ENCODE data around the gene IFI16.

Gene IFI16

DNA sequence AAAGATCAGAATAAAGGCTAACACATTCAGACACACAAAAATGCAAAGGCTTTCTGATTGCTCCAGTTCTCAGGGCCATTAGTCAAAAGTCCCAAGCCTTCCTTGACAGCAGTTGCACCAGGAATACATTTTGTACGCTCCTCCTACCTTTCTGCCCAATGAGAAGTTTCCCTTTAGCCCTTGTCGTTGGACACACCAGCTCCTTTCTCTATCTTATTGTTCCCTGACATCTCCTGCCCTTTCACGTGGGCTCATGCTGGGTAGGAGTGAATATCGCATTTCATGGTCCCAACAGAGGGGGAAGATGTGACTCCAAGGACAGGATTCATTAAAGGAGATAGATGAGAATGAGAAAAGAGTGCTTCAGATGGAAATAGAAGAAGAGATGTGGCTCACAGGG lies 33.5 kb upstream of the IFI16 start:
- peaks cover 13% of the 10 kb centered on the region for H3K9me3 Mint-ChIP-seq
- no peak overlapping the region for H3K4me3 Mint-ChIP-seq
- H3K36me3 Mint-ChIP-seq (ENCODE audit: low read depth), result peaks cover 6% of the 10 kb centered on the region
- peaks cover 10% of the 10 kb centered on the region for H3K27me3 Mint-ChIP-seq (ENCODE audit: low read depth, poor library complexity)
- DNase-seq, result no peak
- peaks cover 12% of the 10 kb centered on the region for H3K4me1 Mint-ChIP-seq
- TF ChIP-seq, protein P1, sequence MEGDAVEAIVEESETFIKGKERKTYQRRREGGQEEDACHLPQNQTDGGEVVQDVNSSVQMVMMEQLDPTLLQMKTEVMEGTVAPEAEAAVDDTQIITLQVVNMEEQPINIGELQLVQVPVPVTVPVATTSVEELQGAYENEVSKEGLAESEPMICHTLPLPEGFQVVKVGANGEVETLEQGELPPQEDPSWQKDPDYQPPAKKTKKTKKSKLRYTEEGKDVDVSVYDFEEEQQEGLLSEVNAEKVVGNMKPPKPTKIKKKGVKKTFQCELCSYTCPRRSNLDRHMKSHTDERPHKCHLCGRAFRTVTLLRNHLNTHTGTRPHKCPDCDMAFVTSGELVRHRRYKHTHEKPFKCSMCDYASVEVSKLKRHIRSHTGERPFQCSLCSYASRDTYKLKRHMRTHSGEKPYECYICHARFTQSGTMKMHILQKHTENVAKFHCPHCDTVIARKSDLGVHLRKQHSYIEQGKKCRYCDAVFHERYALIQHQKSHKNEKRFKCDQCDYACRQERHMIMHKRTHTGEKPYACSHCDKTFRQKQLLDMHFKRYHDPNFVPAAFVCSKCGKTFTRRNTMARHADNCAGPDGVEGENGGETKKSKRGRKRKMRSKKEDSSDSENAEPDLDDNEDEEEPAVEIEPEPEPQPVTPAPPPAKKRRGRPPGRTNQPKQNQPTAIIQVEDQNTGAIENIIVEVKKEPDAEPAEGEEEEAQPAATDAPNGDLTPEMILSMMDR (IDR thresholded peaks at IDR 0.05), result no peak
- H3K27ac Mint-ChIP-seq, result peak overlapping the region; percentile 36

DNA sequence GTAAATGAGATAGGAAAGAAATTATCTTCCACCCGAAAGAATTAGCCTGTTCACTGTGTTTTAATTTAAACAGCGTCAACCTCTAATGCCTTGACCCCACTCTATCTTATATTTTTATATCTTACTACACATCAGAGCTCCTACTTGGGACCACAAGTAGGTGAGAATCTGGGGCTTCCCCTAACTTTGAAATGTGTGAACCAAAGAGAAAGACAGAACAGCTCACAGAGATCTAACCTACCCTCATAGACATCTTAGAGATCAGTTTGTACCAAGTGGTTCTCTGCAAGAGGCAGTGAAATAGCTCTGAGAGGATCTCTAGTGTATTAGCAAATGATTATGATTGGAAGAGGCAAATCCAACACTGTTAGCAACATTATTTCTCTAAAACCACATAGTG lies 31.0 kb upstream of the IFI16 start:
- Mint-ChIP-seq H3K4me1 (peaks cover 12% of the 10 kb centered on the region), H3K4me3 (no peak overlapping the region), H3K27me3 (ENCODE audit: low read depth, poor library complexity) (peaks cover 10% of the 10 kb centered on the region), H3K27ac (no peak overlapping the region), H3K9me3 (peaks cover 33% of the 10 kb centered on the region), H3K36me3 (ENCODE audit: low read depth) (peaks cover 19% of the 10 kb centered on the region)
- TF ChIP-seq, protein P1 (IDR thresholded peaks at IDR 0.05), result no peak
- no peak for DNase-seq

DNA sequence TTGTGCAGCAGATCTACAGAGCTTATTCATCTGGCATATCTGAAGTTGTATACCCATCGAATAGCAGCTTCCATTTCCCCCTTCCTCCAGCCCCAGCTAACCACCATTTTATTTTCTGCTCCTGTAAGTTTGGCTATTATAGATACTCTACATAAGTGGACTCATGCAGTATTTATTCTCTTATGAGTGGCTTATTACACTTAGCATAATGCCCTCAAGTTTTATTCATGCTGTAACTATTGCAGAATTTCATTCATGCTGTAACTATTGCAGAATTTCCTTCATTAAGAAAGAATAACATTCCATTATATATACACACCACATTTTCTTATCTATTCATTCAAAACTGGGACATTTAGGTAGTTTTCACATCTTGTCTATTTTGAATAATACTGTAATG lies 30.5 kb upstream of the IFI16 start:
- TF ChIP-seq, protein P1 (IDR thresholded peaks at IDR 0.05), result no peak
- no peak overlapping the region for H3K27ac Mint-ChIP-seq
- peaks cover 6% of the 10 kb centered on the region for H3K27me3 Mint-ChIP-seq (ENCODE audit: low read depth, poor library complexity)
- peaks cover 38% of the 10 kb centered on the region for H3K9me3 Mint-ChIP-seq
- H3K4me1 Mint-ChIP-seq, result peaks cover 12% of the 10 kb centered on the region
- no peak overlapping the region for H3K4me3 Mint-ChIP-seq
- H3K36me3 Mint-ChIP-seq (ENCODE audit: low read depth), result peaks cover 24% of the 10 kb centered on the region
- DNase-seq, result no peak

DNA sequence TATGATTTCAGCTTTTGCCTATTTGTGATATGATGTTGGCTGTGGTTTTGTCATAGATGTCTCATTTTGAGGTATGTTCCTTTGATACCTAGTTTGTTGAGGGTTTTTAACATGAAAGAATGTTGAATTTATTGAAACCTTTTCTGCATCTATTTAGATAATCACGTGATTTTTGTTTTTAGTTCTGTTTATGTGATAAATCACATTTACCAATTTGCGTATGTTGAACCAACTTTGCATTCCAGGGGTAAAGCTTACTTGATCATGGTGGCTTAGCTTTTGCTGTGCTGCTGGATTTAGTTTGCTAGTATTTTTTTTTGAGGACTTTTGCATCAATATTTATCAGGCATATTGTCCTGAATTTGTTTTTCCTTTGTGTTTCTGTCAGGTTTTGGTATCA lies 26.5 kb upstream of the IFI16 start:
- H3K27ac Mint-ChIP-seq, result no peak overlapping the region
- H3K36me3 Mint-ChIP-seq (ENCODE audit: low read depth), result peaks cover 33% of the 10 kb centered on the region
- TF ChIP-seq, protein P1 (IDR thresholded peaks at IDR 0.05), result no peak
- DNase-seq, result no peak
- no peak overlapping the region for H3K4me3 Mint-ChIP-seq
- peaks cover 12% of the 10 kb centered on the region for H3K27me3 Mint-ChIP-seq (ENCODE audit: low read depth, poor library complexity)
- peaks cover 59% of the 10 kb centered on the region for H3K9me3 Mint-ChIP-seq
- no peaks in the 10 kb centered on the region for H3K4me1 Mint-ChIP-seq

DNA sequence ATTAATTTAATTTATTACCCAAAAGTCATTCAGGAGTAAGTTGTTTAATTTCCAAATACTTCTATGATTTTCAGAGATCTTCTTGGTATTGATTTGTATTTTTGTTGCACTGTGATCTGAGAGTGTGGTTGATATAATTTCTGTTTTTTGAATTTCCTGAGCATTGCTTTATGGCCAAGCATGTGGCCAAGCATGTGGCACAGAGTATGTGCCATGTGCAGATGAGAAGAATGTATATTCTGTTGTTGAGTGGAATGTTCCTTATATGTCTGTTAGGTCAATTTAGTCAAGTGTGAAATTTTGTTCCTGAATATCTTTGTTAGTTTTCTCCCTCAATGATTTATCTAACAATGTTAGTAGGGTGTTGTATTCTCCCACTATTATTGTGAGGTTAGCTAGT lies 25.3 kb upstream of the IFI16 start:
- no peak for DNase-seq
- H3K27ac Mint-ChIP-seq, result no peak overlapping the region

DNA sequence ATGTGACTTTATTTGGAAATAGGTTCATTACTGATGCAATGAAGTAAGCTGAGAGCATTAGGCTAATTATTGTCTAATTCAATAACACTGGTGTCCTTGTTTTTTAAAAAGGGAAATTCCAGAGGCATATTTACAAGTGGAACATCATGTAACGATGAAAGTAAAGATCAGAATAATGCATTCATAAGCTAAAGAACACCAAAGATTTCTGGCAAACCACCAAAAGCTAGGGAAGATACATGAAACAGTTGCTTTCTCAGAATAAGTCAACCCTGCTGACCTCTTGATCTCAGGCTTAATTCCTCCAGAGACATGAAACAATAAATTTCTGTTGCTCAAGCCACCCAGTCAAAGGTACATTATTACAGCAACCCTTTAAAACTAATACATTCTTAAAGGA lies 20.3 kb upstream of the IFI16 start:
- Mint-ChIP-seq H3K9me3 (peaks cover 27% of the 10 kb centered on the region), H3K4me3 (no peak overlapping the region), H3K27ac (no peak overlapping the region), H3K36me3 (ENCODE audit: low read depth) (peaks cover 13% of the 10 kb centered on the region), H3K27me3 (ENCODE audit: low read depth, poor library complexity) (peaks cover 10% of the 10 kb centered on the region), H3K4me1 (peaks cover 10% of the 10 kb centered on the region)
- TF ChIP-seq, protein P1 (IDR thresholded peaks at IDR 0.05), result no peak
- DNase-seq, result no peak

More for the DNA sequence above, 25.3 kb upstream of the IFI16 start:
- H3K9me3 Mint-ChIP-seq, result peaks cover 53% of the 10 kb centered on the region
- peaks cover 8% of the 10 kb centered on the region for H3K4me1 Mint-ChIP-seq
- H3K4me3 Mint-ChIP-seq, result no peak overlapping the region
- TF ChIP-seq, protein P1 (IDR thresholded peaks at IDR 0.05), result no peak
- peaks cover 33% of the 10 kb centered on the region for H3K36me3 Mint-ChIP-seq (ENCODE audit: low read depth)
- peaks cover 14% of the 10 kb centered on the region for H3K27me3 Mint-ChIP-seq (ENCODE audit: low read depth, poor library complexity)

Measured in nephron progenitor cell (in vitro differentiated cells).